ENCODE results near the gene PPCDC. TPM values are rescaled to one million over a fixed set of nuclear protein-coding genes. Genes with fewer than 3 reads are reported as not detected.

The PPCDC gene
- total RNA-seq, 4 donors from 2014 or later, result 7.4 to 25.7 (median 13.1) TPM

- DNase-seq (ENCODE audit: low spot score in 2 of 2), result no peak
- 73% methylated on average over 4 of the region's 4 CpGs for WGBS
- H3K9me3 ChIP-seq, result no peaks in the 10 kb centered on the region
- no peak overlapping the region for H3K27ac ChIP-seq
- H3K36me3 ChIP-seq, result no peaks in the 10 kb centered on the region
- no peaks in the 10 kb centered on the region for H3K4me1 ChIP-seq
- H3K27me3 ChIP-seq, result no peaks in the 10 kb centered on the region
- no peak overlapping the region for H3K4me3 ChIP-seq
- TF ChIP-seq CTCF (IDR thresholded peaks at IDR 0.05) (no peak), EP300 (IDR thresholded peaks at IDR 0.05) (no peak), POLR2AphosphoS5 (IDR thresholded peaks at IDR 0.05) (no peak), POLR2A (IDR thresholded peaks at IDR 0.05) (no peak)
Measured at GRCh38 chr15:75058127-75058905, 34.9 kb downstream of the PPCDC start.

GRCh38 chr15:75059607-75060006, 36.2 kb downstream of the PPCDC start:
- TF ChIP-seq POLR2AphosphoS5 (IDR thresholded peaks at IDR 0.05) (no peak), CTCF (IDR thresholded peaks at IDR 0.05) (no peak), POLR2A (IDR thresholded peaks at IDR 0.05) (no peak), EP300 (IDR thresholded peaks at IDR 0.05) (no peak)
- Histone ChIP-seq H3K4me3 (no peak overlapping the region), H3K27me3 (no peaks in the 10 kb centered on the region), H3K9me3 (no peaks in the 10 kb centered on the region), H3K36me3 (no peaks in the 10 kb centered on the region), H3K27ac (no peak overlapping the region), H3K4me1 (no peaks in the 10 kb centered on the region)
- DNase-seq (ENCODE audit: low spot score in 2 of 2), result no peak
- 80% methylated on average over 5 of the region's 5 CpGs for WGBS

- no peak for DNase-seq (ENCODE audit: low spot score in 2 of 2)
- no peaks in the 10 kb centered on the region for H3K36me3 ChIP-seq
- H3K27me3 ChIP-seq, result no peaks in the 10 kb centered on the region
- H3K9me3 ChIP-seq, result no peaks in the 10 kb centered on the region
- no peak overlapping the region for H3K4me3 ChIP-seq
- peaks cover 5% of the 10 kb centered on the region for H3K4me1 ChIP-seq
- H3K27ac ChIP-seq, result no peak overlapping the region
- no peak for TF ChIP-seq CTCF (IDR thresholded peaks at IDR 0.05)
- TF ChIP-seq POLR2A (IDR thresholded peaks at IDR 0.05), result no peak
- TF ChIP-seq EP300 (IDR thresholded peaks at IDR 0.05), result no peak
- TF ChIP-seq POLR2AphosphoS5 (IDR thresholded peaks at IDR 0.05), result no peak
Measured at GRCh38 chr15:75061272-75061671, 37.9 kb downstream of the PPCDC start.

GRCh38 chr15:75062706-75063105, 39.3 kb downstream of the PPCDC start:
- TF ChIP-seq POLR2AphosphoS5 (IDR thresholded peaks at IDR 0.05) (no peak), EP300 (IDR thresholded peaks at IDR 0.05) (no peak), CTCF (IDR thresholded peaks at IDR 0.05) (no peak), POLR2A (IDR thresholded peaks at IDR 0.05) (no peak)
- no peaks in the 10 kb centered on the region for H3K36me3 ChIP-seq
- H3K27ac ChIP-seq, result no peak overlapping the region
- no peaks in the 10 kb centered on the region for H3K9me3 ChIP-seq
- 44% methylated on average over 3 of the region's 3 CpGs for WGBS
- no peak for DNase-seq (ENCODE audit: low spot score in 2 of 2)
- no peaks in the 10 kb centered on the region for H3K27me3 ChIP-seq
- H3K4me3 ChIP-seq, result no peak overlapping the region
- peaks cover 13% of the 10 kb centered on the region for H3K4me1 ChIP-seq

- Histone ChIP-seq H3K36me3 (no peaks in the 10 kb centered on the region), H3K27me3 (no peaks in the 10 kb centered on the region), H3K4me3 (no peak overlapping the region), H3K9me3 (no peaks in the 10 kb centered on the region), H3K27ac (no peak overlapping the region), H3K4me1 (peaks cover 13% of the 10 kb centered on the region)
- WGBS, result 71% methylated on average over 4 of the region's 4 CpGs
- no peak for DNase-seq (ENCODE audit: low spot score in 2 of 2)
- TF ChIP-seq CTCF (IDR thresholded peaks at IDR 0.05) (no peak), POLR2A (IDR thresholded peaks at IDR 0.05) (no peak), EP300 (IDR thresholded peaks at IDR 0.05) (no peak), POLR2AphosphoS5 (IDR thresholded peaks at IDR 0.05) (no peak)
Measured at GRCh38 chr15:75063338-75063737, 39.9 kb downstream of the PPCDC start.
